ENCODE measurements around the gene MED29.
A peak's percentile ranks its signal among the peaks of the same experiment; 100 is the strongest.

MED29 gene

DNA sequence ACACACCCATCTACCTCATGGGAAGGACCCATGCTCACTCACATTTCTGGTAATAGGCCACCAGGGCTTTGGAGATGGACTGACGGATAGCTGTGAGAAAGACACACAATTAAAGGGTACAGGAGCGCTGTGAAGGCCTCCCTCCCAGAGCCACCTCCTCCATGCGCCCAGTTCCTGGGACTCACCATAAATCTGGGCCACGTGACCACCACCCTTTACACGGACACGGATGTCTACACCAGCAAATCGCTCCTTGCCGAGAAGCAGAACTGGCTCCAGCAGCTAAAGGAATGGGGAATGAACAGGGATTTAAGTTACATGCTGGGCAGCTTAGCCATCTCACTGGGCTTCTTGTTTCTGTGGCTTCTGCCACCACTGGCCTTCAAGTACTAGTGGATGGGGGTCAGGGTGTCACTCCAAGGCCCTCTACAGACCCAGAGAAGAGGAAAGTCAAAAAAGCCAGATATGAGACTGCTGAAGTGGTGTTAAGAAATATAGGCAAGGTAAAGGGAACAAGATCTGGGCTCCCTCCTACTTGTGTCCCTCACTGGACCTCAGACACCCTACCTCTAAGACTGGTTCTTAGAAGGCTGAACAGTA lies 42.4 kb downstream of the MED29 start:
- TF ChIP-seq, protein P1, sequence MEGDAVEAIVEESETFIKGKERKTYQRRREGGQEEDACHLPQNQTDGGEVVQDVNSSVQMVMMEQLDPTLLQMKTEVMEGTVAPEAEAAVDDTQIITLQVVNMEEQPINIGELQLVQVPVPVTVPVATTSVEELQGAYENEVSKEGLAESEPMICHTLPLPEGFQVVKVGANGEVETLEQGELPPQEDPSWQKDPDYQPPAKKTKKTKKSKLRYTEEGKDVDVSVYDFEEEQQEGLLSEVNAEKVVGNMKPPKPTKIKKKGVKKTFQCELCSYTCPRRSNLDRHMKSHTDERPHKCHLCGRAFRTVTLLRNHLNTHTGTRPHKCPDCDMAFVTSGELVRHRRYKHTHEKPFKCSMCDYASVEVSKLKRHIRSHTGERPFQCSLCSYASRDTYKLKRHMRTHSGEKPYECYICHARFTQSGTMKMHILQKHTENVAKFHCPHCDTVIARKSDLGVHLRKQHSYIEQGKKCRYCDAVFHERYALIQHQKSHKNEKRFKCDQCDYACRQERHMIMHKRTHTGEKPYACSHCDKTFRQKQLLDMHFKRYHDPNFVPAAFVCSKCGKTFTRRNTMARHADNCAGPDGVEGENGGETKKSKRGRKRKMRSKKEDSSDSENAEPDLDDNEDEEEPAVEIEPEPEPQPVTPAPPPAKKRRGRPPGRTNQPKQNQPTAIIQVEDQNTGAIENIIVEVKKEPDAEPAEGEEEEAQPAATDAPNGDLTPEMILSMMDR (IDR thresholded peaks at IDR 0.05; ENCODE audit: insufficient read depth, low read depth, low read length, missing control alignments), result no peak
- peak overlapping the region; percentile 95 for H3K4me3 ChIP-seq (ENCODE audit: low read depth, low read length)
- DNase-seq (ENCODE audit: low read depth), result no peak

DNA sequence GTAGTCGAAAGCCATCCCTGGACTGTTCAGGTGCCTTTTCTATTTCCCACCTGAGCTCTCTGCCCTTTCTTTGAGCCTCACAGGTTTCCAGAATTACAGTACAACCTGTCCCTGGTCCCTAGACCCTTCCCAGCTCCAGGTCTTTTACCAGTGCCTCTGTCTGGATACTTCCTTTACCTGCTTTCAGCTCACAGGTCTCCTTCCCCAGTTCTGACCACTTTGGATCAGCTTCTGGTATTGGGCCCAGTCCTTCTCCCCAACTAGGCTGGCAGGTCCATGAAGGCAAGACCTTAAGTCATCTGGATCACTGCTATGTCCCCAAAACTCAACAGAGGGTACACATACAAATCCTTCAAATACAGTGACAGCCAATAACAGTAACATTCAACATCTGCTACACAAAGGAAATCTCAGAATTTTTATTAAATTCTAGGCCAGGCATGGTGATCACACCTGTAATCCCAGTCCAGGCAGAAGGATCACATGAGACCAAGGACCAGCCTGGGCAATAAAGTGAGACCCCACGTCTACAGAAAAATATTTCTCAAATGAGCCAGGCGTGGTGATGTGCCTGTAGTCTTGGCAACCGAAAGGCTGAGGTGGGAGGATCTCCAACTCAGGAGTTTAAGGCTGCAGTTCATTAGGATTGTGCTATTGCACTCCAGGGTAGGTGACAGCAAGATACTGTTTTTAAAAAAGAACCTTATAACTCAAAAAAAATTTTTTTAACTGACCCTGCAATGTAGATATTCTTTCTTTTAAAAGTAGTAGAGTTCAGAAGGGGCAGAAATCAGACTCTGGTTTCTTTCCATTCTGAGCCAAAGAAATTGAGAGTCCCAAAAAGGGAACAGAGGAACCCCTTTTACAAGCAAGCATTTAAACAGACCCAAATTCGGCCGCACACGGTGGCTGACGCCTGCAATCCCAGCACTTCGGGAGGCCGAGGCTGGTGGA lies 43.2 kb downstream of the MED29 start:
- peak overlapping the region; percentile 95 for H3K4me3 ChIP-seq (ENCODE audit: low read depth, low read length)
- DNase-seq (ENCODE audit: low read depth), result no peak
- TF ChIP-seq, protein P1 (IDR thresholded peaks at IDR 0.05; ENCODE audit: insufficient read depth, low read depth, low read length, missing control alignments), result no peak

- H3K4me3 ChIP-seq (ENCODE audit: low read depth, low read length), result peak within 1 kb of the TSS; percentile 95
- TF ChIP-seq, protein P1 (IDR thresholded peaks at IDR 0.05; ENCODE audit: insufficient read depth, low read depth, low read length, missing control alignments), result no peak
- peak; percentile 99 for DNase-seq (ENCODE audit: low read depth)
Measured at GRCh38 chr19:39435499-39436349, 44.5 kb downstream of the MED29 start, which contains the start of gene RPS16. TSS of gene RPS16 (minus strand) at chr19:39435949. CDS start at chr19:39435895, 54 bp downstream.

DNA sequence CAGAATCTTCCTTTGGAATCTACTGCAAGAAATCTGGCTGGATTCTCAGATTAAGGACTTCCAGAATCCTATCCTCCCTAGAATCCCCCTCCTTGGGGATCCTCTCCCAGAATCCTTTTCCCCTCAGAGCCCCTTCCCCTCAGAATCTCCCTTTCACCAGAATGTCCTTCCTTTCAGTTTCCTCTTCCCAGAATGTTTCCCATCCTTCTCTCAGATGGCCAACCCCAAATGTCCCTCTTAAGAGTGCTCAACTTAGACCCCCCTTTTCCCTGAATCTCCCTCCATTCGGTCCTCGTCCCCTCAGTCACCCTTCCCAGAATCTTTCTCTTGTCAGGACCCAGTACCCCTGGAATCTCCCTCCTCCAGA lies 45.2 kb downstream of the MED29 start:
- TF ChIP-seq, protein P1 (IDR thresholded peaks at IDR 0.05; ENCODE audit: insufficient read depth, low read depth, low read length, missing control alignments), result no peak
- DNase-seq (ENCODE audit: low read depth), result no peak
- peak overlapping the region; percentile 90 for H3K4me3 ChIP-seq (ENCODE audit: low read depth, low read length)

DNA sequence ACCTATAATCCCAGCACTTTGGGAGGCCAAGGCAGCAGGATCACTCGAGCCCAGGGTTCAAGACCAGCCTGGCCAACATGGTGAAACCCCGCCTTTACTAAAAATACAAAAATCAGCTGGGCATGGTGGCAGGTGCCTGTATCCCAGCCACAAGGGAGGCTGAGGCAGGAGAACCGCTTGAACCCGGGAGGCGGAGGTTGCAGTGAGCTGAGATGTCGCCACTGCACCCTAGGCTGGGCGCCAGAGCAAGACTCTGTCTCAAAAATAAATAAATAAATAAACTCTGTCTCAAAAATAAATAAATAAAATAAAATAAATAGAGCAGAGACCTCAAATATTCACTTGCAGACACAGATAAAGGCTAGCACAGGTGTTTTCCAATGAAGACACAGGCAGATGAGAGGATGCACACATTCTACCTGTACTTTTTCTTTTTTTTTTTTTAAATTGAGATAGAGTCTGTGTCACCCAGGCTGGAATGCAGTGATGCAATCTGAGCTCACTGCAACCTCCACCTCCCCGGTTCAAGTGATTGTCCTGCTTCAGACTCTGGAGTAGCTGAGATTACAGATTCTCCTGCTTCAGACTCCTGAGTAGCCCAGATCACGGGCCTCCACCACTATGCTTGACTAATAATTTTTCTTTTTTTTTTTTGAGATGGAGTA lies 47.2 kb downstream of the MED29 start:
- no peak overlapping the region for H3K4me3 ChIP-seq (ENCODE audit: low read depth, low read length)
- TF ChIP-seq, protein P1 (IDR thresholded peaks at IDR 0.05; ENCODE audit: insufficient read depth, low read depth, low read length, missing control alignments), result no peak
- no peak for DNase-seq (ENCODE audit: low read depth)

GRCh38 chr19:39444598-39445195 lies 53.5 kb downstream of the MED29 start:
- peak overlapping the region; percentile 99 for H3K4me3 ChIP-seq (ENCODE audit: low read depth, low read length)
- TF ChIP-seq, protein P1 (IDR thresholded peaks at IDR 0.05; ENCODE audit: insufficient read depth, low read depth, low read length, missing control alignments), result no peak
- peak; percentile 32 for DNase-seq (ENCODE audit: low read depth)
